K562 (cell line): ENCODE data around the gene FXYD4. TPM values are rescaled to one million over a fixed set of nuclear protein-coding genes. Genes with fewer than 3 reads are reported as not detected.

ENCODE experiments used
- CHD7 ChIP-seq: fragments of 200-600 bp; sonication (generic); IDR thresholded peaks from one replicate; pipeline ENCODE4 v1.6.1; 2012; ENCODE audit warnings: mild to moderate bottlenecking, low read depth, low read length, inconsistent platforms
- CLOCK ChIP-seq: fragments of 250-450 bp; sonication (Bioruptor Pico); IDR thresholded peaks from 2 replicates; pipeline ENCODE4 v1.4.0; 2020; ENCODE audit warnings: mild to moderate bottlenecking, moderate library complexity, borderline replicate concordance
- HES1 ChIP-seq: fragments of 450-650 bp; IDR thresholded peaks from 2 replicates; pipeline ENCODE4 v1.6.1; 2016; ENCODE audit warnings: low read depth, mild to moderate bottlenecking, moderate library complexity
- KDM1A ChIP-seq, 2 experiments: fragments of 450-650 bp; IDR thresholded peaks; 2 replicates each; pipeline ENCODE4 v1.6.1; 2016; ENCODE audit warnings: mild to moderate bottlenecking in 2 of 2
- NR4A1 ChIP-seq, 2 experiments: fragments of 250-450 bp in 1 of 2; fragments of 450-650 bp in 1 of 2; sonication (Bioruptor Pico) in 1 of 2; IDR thresholded peaks; 2 replicates each; pipeline versions ENCODE4 v1.4.0 to v1.6.1; 2016 to 2020; ENCODE audit warnings: mild to moderate bottlenecking in 2 of 2, missing compliant biosample characterization in 1 of 2, missing genetic modification characterization in 1 of 2, moderate library complexity in 1 of 2
- THRB ChIP-seq: fragments of 450-650 bp; formaldehyde crosslinking; conservative IDR thresholded peaks from 2 replicates; pipeline ENCODE4 v1.4.0; 2022; ENCODE audit warnings: mild to moderate bottlenecking, missing genetic modification characterization
- ZBTB1 ChIP-seq: sonication (generic); formaldehyde crosslinking; IDR thresholded peaks from 2 replicates; pipeline ENCODE4 v1.8.1; 2023; ENCODE audit warnings: missing genetic modification reagents, low read depth, mild to moderate bottlenecking, borderline replicate concordance
- ZKSCAN8 ChIP-seq: fragments of 200-800 bp; sonication (Bioruptor generic); IDR thresholded peaks from 2 replicates; pipeline ENCODE4 v1.6.1; 2016; ENCODE audit warnings: missing genetic modification characterization, missing compliant biosample characterization
- ZNF140 ChIP-seq: fragments of 250-450 bp; sonication (Bioruptor Pico); IDR thresholded peaks from 2 replicates; pipeline ENCODE4 v1.8.0; 2021; ENCODE audit warnings: moderate library complexity, mild to moderate bottlenecking, inconsistent platforms
- polyA plus RNA-seq, 8 experiments: library from polyadenylated mRNA; depleted of rRNA in 4 of 8; stranded (reverse) in 5 of 8; unstranded in 3 of 8; fragments of >200 nt; fragmentation: Nextera tagmentation in 2 of 8; fragmentation: Illumina TruSeq in 1 of 8; extraction: Ambion mirVana in 2 of 8; extraction: Trizol in 1 of 8; gene quantifications; 2 replicates each; pipeline versions ENCODE4 v1.2.1 to v1.2.3, GENCODE V29; 2011 to 2014; ENCODE audit warnings: inconsistent platforms in 1 of 8, missing spikeins in 1 of 8
- total RNA-seq, 7 experiments: library from RNA; depleted of rRNA in 6 of 7; stranded (reverse); fragments of >200 nt in 6 of 7; fragmentation: Illumina TruSeq in 2 of 7; extraction: Trizol in 2 of 7; gene quantifications; 2 replicates each; pipeline versions ENCODE4 v1.2.1 to v1.2.3, GENCODE V29; 2011 to 2021; ENCODE audit warnings: low replicate concordance in 1 of 7

FXYD4 gene
- total and polyA plus RNA-seq, 9 of the 15 experiments (the other 6 are each of a cell fraction or from before 2014, with no cell fraction given) = not detected

GRCh38 chr10:43407576-43408330, 36.3 kb downstream of the FXYD4 start (continued):
- TF ChIP-seq CLOCK (CRISPR knock-in tag) (peak; percentile 72; the same call in 1 of the 2 replicates), HES1 (no peak; the same call in 1 of the 2 replicates), ZNF140 (no peak), ZKSCAN8 (CRISPR knock-in tag) (peak; percentile 48; the same call in 1 of the 2 replicates), ZBTB1 (CRISPR knock-in tag) (no peak), CHD7 (no peak), THRB (CRISPR knock-in tag) (0 out of 2 replicates have a peak, but pooled peaks have one; percentile 10), KDM1A (IDR thresholded peaks at IDR 0.05) (no peak), NR4A1 (CRISPR knock-in tag; IDR thresholded peaks at IDR 0.05) (no peak), NR4A1 (tag; IDR thresholded peaks at IDR 0.05) (peak; percentile 74; the same call in 1 of the 2 replicates)
